ENCODE measurements around the gene MCTP1.

Gene MCTP1

GRCh38 chr5:94736498-94736897, 548.4 kb downstream of the MCTP1 start:
- Mint-ChIP-seq H3K27me3 (ENCODE audit: low read depth) (no peaks in the 10 kb centered on the region), H3K4me3 (no peak overlapping the region), H3K9me3 (no peaks in the 10 kb centered on the region), H3K4me1 (ENCODE audit: low read depth) (no peaks in the 10 kb centered on the region), H3K36me3 (ENCODE audit: low read depth) (no peaks in the 10 kb centered on the region), H3K27ac (no peak overlapping the region)
- DNase-seq (ENCODE audit: low spot score): no peak

- Mint-ChIP-seq H3K4me1 (ENCODE audit: low read depth) (peaks cover 3% of the 10 kb centered on the region), H3K27me3 (ENCODE audit: low read depth) (peaks cover 7% of the 10 kb centered on the region)
Measured at GRCh38 chr5:94731471-94731870, 553.4 kb downstream of the MCTP1 start.

GRCh38 chr5:94725142-94725541, 559.8 kb downstream of the MCTP1 start:
- no peak overlapping the region for H3K4me3 Mint-ChIP-seq
- no peak overlapping the region for H3K27ac Mint-ChIP-seq
- DNase-seq (ENCODE audit: low spot score): no peak
- no peaks in the 10 kb centered on the region for H3K4me1 Mint-ChIP-seq (ENCODE audit: low read depth)
- no peaks in the 10 kb centered on the region for H3K36me3 Mint-ChIP-seq (ENCODE audit: low read depth)
- peaks cover 15% of the 10 kb centered on the region for H3K27me3 Mint-ChIP-seq (ENCODE audit: low read depth)
- H3K9me3 Mint-ChIP-seq: no peaks in the 10 kb centered on the region

More at GRCh38 chr5:94731471-94731870, 553.4 kb downstream of the MCTP1 start:
- no peak for DNase-seq (ENCODE audit: low spot score)
- H3K36me3 Mint-ChIP-seq (ENCODE audit: low read depth): no peaks in the 10 kb centered on the region
- no peak overlapping the region for H3K27ac Mint-ChIP-seq
- no peak overlapping the region for H3K4me3 Mint-ChIP-seq
- no peaks in the 10 kb centered on the region for H3K9me3 Mint-ChIP-seq

GRCh38 chr5:94715768-94716167, 569.1 kb downstream of the MCTP1 start:
- Mint-ChIP-seq H3K27ac (no peak overlapping the region), H3K9me3 (no peaks in the 10 kb centered on the region), H3K4me1 (ENCODE audit: low read depth) (no peaks in the 10 kb centered on the region), H3K27me3 (ENCODE audit: low read depth) (peaks cover 3% of the 10 kb centered on the region), H3K4me3 (no peak overlapping the region), H3K36me3 (ENCODE audit: low read depth) (peaks cover 14% of the 10 kb centered on the region)
- no peak for DNase-seq (ENCODE audit: low spot score)

- H3K4me1 Mint-ChIP-seq (ENCODE audit: low read depth): peaks cover 1% of the 10 kb centered on the region
- H3K27ac Mint-ChIP-seq: no peak overlapping the region
- no peaks in the 10 kb centered on the region for H3K27me3 Mint-ChIP-seq (ENCODE audit: low read depth)
- H3K36me3 Mint-ChIP-seq (ENCODE audit: low read depth): peaks cover 25% of the 10 kb centered on the region
- no peaks in the 10 kb centered on the region for H3K9me3 Mint-ChIP-seq
- H3K4me3 Mint-ChIP-seq: no peak overlapping the region
- DNase-seq (ENCODE audit: low spot score): no peak
Measured at GRCh38 chr5:94711785-94712184, 573.1 kb downstream of the MCTP1 start.

GRCh38 chr5:94709277-94709676, 575.6 kb downstream of the MCTP1 start:
- H3K27ac Mint-ChIP-seq: no peak overlapping the region
- H3K27me3 Mint-ChIP-seq (ENCODE audit: low read depth): no peaks in the 10 kb centered on the region
- H3K36me3 Mint-ChIP-seq (ENCODE audit: low read depth): peaks cover 25% of the 10 kb centered on the region
- H3K4me3 Mint-ChIP-seq: no peak overlapping the region
- H3K4me1 Mint-ChIP-seq (ENCODE audit: low read depth): peaks cover 1% of the 10 kb centered on the region
- DNase-seq (ENCODE audit: low spot score): no peak
- no peaks in the 10 kb centered on the region for H3K9me3 Mint-ChIP-seq

GRCh38 chr5:94707359-94707758, 577.5 kb downstream of the MCTP1 start:
- Mint-ChIP-seq H3K27me3 (ENCODE audit: low read depth) (no peaks in the 10 kb centered on the region), H3K36me3 (ENCODE audit: low read depth) (peaks cover 23% of the 10 kb centered on the region), H3K4me1 (ENCODE audit: low read depth) (peaks cover 7% of the 10 kb centered on the region), H3K4me3 (no peak overlapping the region), H3K9me3 (no peaks in the 10 kb centered on the region), H3K27ac (no peak overlapping the region)
- no peak for DNase-seq (ENCODE audit: low spot score)

GRCh38 chr5:94705427-94705826, 579.5 kb downstream of the MCTP1 start:
- no peak for DNase-seq (ENCODE audit: low spot score)
- H3K27ac Mint-ChIP-seq: no peak overlapping the region
- H3K9me3 Mint-ChIP-seq: no peaks in the 10 kb centered on the region
- peaks cover 20% of the 10 kb centered on the region for H3K36me3 Mint-ChIP-seq (ENCODE audit: low read depth)
- no peak overlapping the region for H3K4me3 Mint-ChIP-seq
- peaks cover 10% of the 10 kb centered on the region for H3K4me1 Mint-ChIP-seq (ENCODE audit: low read depth)
- H3K27me3 Mint-ChIP-seq (ENCODE audit: low read depth): no peaks in the 10 kb centered on the region

GRCh38 chr5:94702729-94703128, 582.2 kb downstream of the MCTP1 start:
- Mint-ChIP-seq H3K27ac (no peak overlapping the region), H3K4me3 (no peak overlapping the region), H3K36me3 (ENCODE audit: low read depth) (peaks cover 14% of the 10 kb centered on the region), H3K9me3 (no peaks in the 10 kb centered on the region), H3K27me3 (ENCODE audit: low read depth) (no peaks in the 10 kb centered on the region), H3K4me1 (ENCODE audit: low read depth) (peaks cover 11% of the 10 kb centered on the region)
- no peak for DNase-seq (ENCODE audit: low spot score)

- DNase-seq (ENCODE audit: low spot score): no peak
- peaks cover 9% of the 10 kb centered on the region for H3K4me1 Mint-ChIP-seq (ENCODE audit: low read depth)
- H3K27me3 Mint-ChIP-seq (ENCODE audit: low read depth): no peaks in the 10 kb centered on the region
- H3K36me3 Mint-ChIP-seq (ENCODE audit: low read depth): peaks cover 11% of the 10 kb centered on the region
- H3K9me3 Mint-ChIP-seq: no peaks in the 10 kb centered on the region
- peak overlapping the region; percentile 22 for H3K27ac Mint-ChIP-seq
- H3K4me3 Mint-ChIP-seq: no peak overlapping the region
Measured at GRCh38 chr5:94700592-94700991, 584.3 kb downstream of the MCTP1 start.

- H3K27me3 Mint-ChIP-seq (ENCODE audit: low read depth): no peaks in the 10 kb centered on the region
- H3K27ac Mint-ChIP-seq: no peak overlapping the region
- no peak for DNase-seq (ENCODE audit: low spot score)
- H3K9me3 Mint-ChIP-seq: no peaks in the 10 kb centered on the region
- H3K36me3 Mint-ChIP-seq (ENCODE audit: low read depth): peaks cover 11% of the 10 kb centered on the region
- no peak overlapping the region for H3K4me3 Mint-ChIP-seq
- H3K4me1 Mint-ChIP-seq (ENCODE audit: low read depth): peaks cover 9% of the 10 kb centered on the region
Measured at GRCh38 chr5:94699562-94699961, 585.3 kb downstream of the MCTP1 start.

- H3K9me3 Mint-ChIP-seq: no peaks in the 10 kb centered on the region
- no peaks in the 10 kb centered on the region for H3K27me3 Mint-ChIP-seq (ENCODE audit: low read depth)
- no peak for DNase-seq (ENCODE audit: low spot score)
- H3K36me3 Mint-ChIP-seq (ENCODE audit: low read depth): peaks cover 11% of the 10 kb centered on the region
- no peak overlapping the region for H3K27ac Mint-ChIP-seq
- peaks cover 9% of the 10 kb centered on the region for H3K4me1 Mint-ChIP-seq (ENCODE audit: low read depth)
- H3K4me3 Mint-ChIP-seq: no peak overlapping the region
Measured at GRCh38 chr5:94698197-94698596, 586.7 kb downstream of the MCTP1 start.

GRCh38 chr5:94694671-94695070, 590.2 kb downstream of the MCTP1 start:
- DNase-seq (ENCODE audit: low spot score): no peak
- Mint-ChIP-seq H3K4me3 (no peak overlapping the region), H3K4me1 (ENCODE audit: low read depth) (no peaks in the 10 kb centered on the region), H3K27ac (no peak overlapping the region), H3K9me3 (no peaks in the 10 kb centered on the region), H3K36me3 (ENCODE audit: low read depth) (peaks cover 11% of the 10 kb centered on the region), H3K27me3 (ENCODE audit: low read depth) (no peaks in the 10 kb centered on the region)

GRCh38 chr5:94693845-94694370, 591.0 kb downstream of the MCTP1 start:
- Mint-ChIP-seq H3K4me1 (ENCODE audit: low read depth) (no peaks in the 10 kb centered on the region), H3K4me3 (no peak overlapping the region), H3K36me3 (ENCODE audit: low read depth) (peaks cover 16% of the 10 kb centered on the region), H3K9me3 (no peaks in the 10 kb centered on the region), H3K27ac (no peak overlapping the region), H3K27me3 (ENCODE audit: low read depth) (no peaks in the 10 kb centered on the region)
- no peak for DNase-seq (ENCODE audit: low spot score)

- Mint-ChIP-seq H3K36me3 (ENCODE audit: low read depth) (peaks cover 17% of the 10 kb centered on the region), H3K4me3 (no peak overlapping the region), H3K27ac (no peak overlapping the region), H3K27me3 (ENCODE audit: low read depth) (no peaks in the 10 kb centered on the region), H3K4me1 (ENCODE audit: low read depth) (no peaks in the 10 kb centered on the region), H3K9me3 (no peaks in the 10 kb centered on the region)
- DNase-seq (ENCODE audit: low spot score): no peak
Measured at GRCh38 chr5:94693043-94693822, 591.7 kb downstream of the MCTP1 start.
